Body of pancreas (tissue), 4 donors: ENCODE data around the gene ASB18.

Experiments
- POLR2A ChIP-seq, 3 donors: fragments of 450-650 bp; IDR thresholded peaks; one replicate each; pipeline ENCODE4 v1.6.1; 2016; ENCODE audit warnings: antibody characterized with exemption in 3 of 3, mild to moderate bottlenecking in 2 of 3
- TF ChIP-seq, protein P1 (sequence below), 7 experiments: fragments of 450-650 bp in 4 of 7; fragments of 200-600 bp in 3 of 7; sonication (generic) in 3 of 7; IDR thresholded peaks; one replicate each; pipeline ENCODE4 v1.5.1; 2016 to 2019; ENCODE audit warnings: antibody characterized with exemption in 7 of 7

DNA sequence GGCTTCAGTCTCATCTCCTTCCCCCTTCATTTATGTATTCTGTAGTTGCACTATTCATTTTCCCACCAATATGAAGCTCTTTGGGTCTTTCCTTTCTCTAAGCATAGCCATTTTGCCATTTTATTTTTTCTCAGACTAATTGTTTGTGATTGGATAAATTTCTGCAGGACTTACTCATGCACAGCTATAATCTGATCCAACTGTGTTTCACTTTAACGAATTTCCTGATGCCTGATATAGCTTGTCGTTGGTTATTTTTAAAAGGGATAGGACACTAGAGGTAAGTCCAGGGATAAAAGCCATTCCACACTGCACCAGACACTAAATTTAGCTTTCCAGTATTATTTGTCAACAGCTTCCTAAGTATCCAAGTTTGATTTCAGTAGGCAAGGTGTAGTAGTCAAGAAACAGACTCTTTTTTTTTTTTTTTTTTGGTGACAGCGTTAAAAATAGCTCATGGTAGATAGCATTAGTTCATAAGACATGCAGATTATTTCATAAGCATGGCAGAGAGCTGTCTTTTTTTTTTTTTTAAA, 17.4 kb downstream of the ASB18 start:
- TF ChIP-seq, protein P1, sequence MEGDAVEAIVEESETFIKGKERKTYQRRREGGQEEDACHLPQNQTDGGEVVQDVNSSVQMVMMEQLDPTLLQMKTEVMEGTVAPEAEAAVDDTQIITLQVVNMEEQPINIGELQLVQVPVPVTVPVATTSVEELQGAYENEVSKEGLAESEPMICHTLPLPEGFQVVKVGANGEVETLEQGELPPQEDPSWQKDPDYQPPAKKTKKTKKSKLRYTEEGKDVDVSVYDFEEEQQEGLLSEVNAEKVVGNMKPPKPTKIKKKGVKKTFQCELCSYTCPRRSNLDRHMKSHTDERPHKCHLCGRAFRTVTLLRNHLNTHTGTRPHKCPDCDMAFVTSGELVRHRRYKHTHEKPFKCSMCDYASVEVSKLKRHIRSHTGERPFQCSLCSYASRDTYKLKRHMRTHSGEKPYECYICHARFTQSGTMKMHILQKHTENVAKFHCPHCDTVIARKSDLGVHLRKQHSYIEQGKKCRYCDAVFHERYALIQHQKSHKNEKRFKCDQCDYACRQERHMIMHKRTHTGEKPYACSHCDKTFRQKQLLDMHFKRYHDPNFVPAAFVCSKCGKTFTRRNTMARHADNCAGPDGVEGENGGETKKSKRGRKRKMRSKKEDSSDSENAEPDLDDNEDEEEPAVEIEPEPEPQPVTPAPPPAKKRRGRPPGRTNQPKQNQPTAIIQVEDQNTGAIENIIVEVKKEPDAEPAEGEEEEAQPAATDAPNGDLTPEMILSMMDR (IDR thresholded peaks at IDR 0.05): no peak
- TF ChIP-seq POLR2A (IDR thresholded peaks at IDR 0.05): no peak
